Neural crest cell (in vitro differentiated cells): ENCODE data around the gene VSTM2L. TPM values are rescaled to one million over a fixed set of nuclear protein-coding genes. Genes with fewer than 3 reads are reported as not detected.

Source experiments
- DNase-seq: peaks from one replicate; pipeline ENCODE4 v3.0.0; 2021; ENCODE audit warnings: low read depth, mixed read lengths, low spot score
- H3K27ac Mint-ChIP-seq: one replicate; pipeline ENCODE4 v1.8.0; 2021; ENCODE audit warnings: mild to moderate bottlenecking, mixed read lengths; ENCODE audit not compliant: unreplicated experiment
- H3K27me3 Mint-ChIP-seq: 2 replicates; pipeline ENCODE4 v1.8.0; 2021; ENCODE audit warnings: low read depth, mild to moderate bottlenecking, mixed read lengths
- H3K36me3 Mint-ChIP-seq: 2 replicates; pipeline ENCODE4 v1.8.0; 2021; ENCODE audit warnings: low read depth, mild to moderate bottlenecking, mixed read lengths
- H3K4me1 Mint-ChIP-seq: 2 replicates; pipeline ENCODE4 v1.8.0; 2021; ENCODE audit warnings: mixed read lengths
- H3K4me3 Mint-ChIP-seq: one replicate; pipeline ENCODE4 v1.8.0; 2021; ENCODE audit warnings: mild to moderate bottlenecking, mixed read lengths
- H3K9me3 Mint-ChIP-seq: 2 replicates; pipeline ENCODE4 v1.8.0; 2021; ENCODE audit warnings: mixed read lengths
- total RNA-seq: library from RNA; stranded (reverse); gene quantifications from 2 replicates; pipeline ENCODE4 v1.2.1, GENCODE V29; 2021
- TF ChIP-seq, protein P1 (sequence below): fragments of 200-600 bp; sonication (generic); conservative IDR thresholded peaks from 2 replicates; pipeline ENCODE4 v1.5.0; 2021; ENCODE audit warnings: antibody characterized with exemption, mild to moderate bottlenecking

Gene VSTM2L
- total RNA-seq, 1 donor from 2014 or later = 9.3 TPM

DNA sequence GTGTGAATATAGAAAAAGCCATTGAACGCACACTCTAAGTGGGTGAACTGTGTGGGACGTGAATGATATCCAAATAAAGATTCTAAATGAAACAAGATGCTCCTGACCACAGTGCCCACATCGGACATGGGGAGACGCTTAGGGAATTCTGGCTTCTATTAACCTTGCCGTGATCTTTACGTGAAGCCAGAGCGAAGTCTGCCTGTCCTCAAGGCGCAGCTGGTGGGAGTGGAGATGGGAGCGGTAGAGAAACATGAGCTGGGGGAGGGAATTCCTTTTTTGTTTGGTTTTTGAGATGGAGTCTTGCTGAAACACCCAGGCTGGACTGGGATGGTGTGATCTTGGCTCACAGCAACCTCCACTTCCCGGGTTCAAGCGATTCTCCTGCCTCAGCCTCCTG, 46.0 kb downstream of the VSTM2L start:
- Mint-ChIP-seq H3K4me3 (no peak overlapping the region), H3K9me3 (peaks cover 13% of the 10 kb centered on the region), H3K4me1 (peaks cover 4% of the 10 kb centered on the region), H3K27me3 (no peaks in the 10 kb centered on the region), H3K36me3 (peaks cover 6% of the 10 kb centered on the region), H3K27ac (no peak overlapping the region)
- TF ChIP-seq, protein P1, sequence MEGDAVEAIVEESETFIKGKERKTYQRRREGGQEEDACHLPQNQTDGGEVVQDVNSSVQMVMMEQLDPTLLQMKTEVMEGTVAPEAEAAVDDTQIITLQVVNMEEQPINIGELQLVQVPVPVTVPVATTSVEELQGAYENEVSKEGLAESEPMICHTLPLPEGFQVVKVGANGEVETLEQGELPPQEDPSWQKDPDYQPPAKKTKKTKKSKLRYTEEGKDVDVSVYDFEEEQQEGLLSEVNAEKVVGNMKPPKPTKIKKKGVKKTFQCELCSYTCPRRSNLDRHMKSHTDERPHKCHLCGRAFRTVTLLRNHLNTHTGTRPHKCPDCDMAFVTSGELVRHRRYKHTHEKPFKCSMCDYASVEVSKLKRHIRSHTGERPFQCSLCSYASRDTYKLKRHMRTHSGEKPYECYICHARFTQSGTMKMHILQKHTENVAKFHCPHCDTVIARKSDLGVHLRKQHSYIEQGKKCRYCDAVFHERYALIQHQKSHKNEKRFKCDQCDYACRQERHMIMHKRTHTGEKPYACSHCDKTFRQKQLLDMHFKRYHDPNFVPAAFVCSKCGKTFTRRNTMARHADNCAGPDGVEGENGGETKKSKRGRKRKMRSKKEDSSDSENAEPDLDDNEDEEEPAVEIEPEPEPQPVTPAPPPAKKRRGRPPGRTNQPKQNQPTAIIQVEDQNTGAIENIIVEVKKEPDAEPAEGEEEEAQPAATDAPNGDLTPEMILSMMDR = no peak
- DNase-seq = no peak

DNA sequence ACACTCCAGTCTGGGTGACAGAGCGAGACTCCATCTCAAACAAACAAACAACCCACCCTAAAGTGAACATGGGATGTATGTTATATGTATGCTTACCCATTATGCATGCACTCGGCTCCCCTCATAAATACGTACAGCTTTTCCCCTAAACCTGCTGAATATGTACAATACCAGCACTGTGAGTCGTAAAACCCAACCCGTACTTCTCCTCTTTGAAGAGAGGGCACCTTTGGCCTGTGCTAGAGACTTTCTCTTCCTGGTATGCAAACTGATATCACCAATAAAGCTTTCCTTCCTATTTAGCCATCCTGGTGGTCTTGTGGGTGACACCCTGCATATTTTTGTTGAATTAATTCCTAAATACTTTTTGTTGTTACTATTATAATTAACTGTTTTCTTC, 51.3 kb downstream of the VSTM2L start:
- DNase-seq = no peak
- Mint-ChIP-seq H3K36me3 (no peaks in the 10 kb centered on the region), H3K27me3 (peaks cover 6% of the 10 kb centered on the region), H3K27ac (no peak overlapping the region), H3K4me3 (no peak overlapping the region), H3K9me3 (peaks cover 3% of the 10 kb centered on the region), H3K4me1 (no peaks in the 10 kb centered on the region)
- TF ChIP-seq, protein P1 = no peak

DNA sequence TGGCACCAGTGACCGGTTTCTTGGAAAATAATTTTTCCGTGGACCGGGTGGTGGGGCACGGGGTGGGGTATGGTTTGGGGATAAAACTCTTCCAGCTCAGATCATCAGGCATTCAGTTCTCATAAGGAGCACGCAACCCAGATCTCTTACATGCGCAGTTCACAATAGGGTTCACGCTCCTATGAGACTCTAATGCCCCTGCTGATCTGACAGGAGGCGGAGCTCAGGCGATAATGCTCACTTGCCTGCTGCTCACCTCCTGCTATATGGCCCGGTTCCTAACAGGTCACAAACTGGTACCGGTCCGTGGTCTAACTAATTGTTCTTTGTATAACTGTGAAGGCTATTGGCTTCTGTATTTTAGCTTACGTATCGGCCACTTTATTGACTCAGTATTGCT, 51.7 kb downstream of the VSTM2L start:
- Mint-ChIP-seq H3K4me1 (no peaks in the 10 kb centered on the region), H3K36me3 (no peaks in the 10 kb centered on the region), H3K4me3 (no peak overlapping the region), H3K9me3 (peaks cover 3% of the 10 kb centered on the region), H3K27me3 (peaks cover 6% of the 10 kb centered on the region), H3K27ac (no peak overlapping the region)
- DNase-seq = no peak
- TF ChIP-seq, protein P1 = no peak

DNA sequence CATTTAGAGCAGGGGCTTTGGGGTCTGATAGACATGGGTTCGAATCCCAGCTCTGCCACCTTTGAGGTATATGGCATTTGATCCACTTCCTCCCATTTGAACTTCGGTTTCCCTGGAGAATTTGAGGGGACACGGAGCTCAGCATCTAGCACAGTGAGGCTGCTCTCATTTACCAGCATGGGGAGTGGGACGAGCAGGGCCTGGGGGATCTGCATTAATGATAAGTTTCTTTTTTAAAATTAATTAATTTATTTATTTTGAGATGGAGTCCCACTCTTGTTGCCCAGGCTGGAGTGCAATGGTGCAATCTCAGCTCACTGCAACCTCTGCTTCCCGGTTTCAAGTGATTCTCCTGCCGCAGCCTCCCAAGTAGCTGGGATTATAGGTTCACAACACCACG, 52.6 kb downstream of the VSTM2L start:
- peaks cover 6% of the 10 kb centered on the region for H3K27me3 Mint-ChIP-seq
- H3K4me3 Mint-ChIP-seq = no peak overlapping the region
- peaks cover 3% of the 10 kb centered on the region for H3K9me3 Mint-ChIP-seq
- no peak for DNase-seq
- no peaks in the 10 kb centered on the region for H3K36me3 Mint-ChIP-seq
- H3K4me1 Mint-ChIP-seq = no peaks in the 10 kb centered on the region
- TF ChIP-seq, protein P1 = no peak
- H3K27ac Mint-ChIP-seq = no peak overlapping the region

DNA sequence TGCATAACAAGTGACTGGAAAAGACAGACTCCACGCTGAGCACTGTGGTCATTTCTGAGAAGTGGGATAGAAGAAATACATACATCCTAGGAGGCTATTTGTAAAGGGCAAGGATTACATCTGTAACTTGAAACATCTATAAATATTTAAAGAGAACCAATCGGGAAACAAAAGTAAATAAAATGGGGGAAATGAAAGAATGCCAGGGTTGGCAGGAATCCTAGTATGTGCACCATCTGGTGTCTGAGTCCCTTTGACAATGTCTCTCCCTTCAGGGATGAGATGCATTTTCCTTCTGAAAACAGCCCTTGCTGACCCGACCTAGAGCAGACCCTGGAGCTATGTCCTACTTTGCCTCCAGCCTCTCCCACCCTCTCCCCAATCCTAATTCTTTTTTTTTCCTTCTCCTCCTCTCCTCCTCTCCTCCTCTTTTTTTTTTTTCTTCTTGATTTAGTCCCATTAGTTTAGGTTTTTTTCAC, 53.2 kb downstream of the VSTM2L start:
- peaks cover 6% of the 10 kb centered on the region for H3K27me3 Mint-ChIP-seq
- no peaks in the 10 kb centered on the region for H3K36me3 Mint-ChIP-seq
- peaks cover 3% of the 10 kb centered on the region for H3K9me3 Mint-ChIP-seq
- no peak overlapping the region for H3K4me3 Mint-ChIP-seq
- no peak for DNase-seq
- no peak overlapping the region for H3K27ac Mint-ChIP-seq
- H3K4me1 Mint-ChIP-seq = no peaks in the 10 kb centered on the region
- TF ChIP-seq, protein P1 = no peak
